ENCODE data around the gene PCBP1.

DNA sequence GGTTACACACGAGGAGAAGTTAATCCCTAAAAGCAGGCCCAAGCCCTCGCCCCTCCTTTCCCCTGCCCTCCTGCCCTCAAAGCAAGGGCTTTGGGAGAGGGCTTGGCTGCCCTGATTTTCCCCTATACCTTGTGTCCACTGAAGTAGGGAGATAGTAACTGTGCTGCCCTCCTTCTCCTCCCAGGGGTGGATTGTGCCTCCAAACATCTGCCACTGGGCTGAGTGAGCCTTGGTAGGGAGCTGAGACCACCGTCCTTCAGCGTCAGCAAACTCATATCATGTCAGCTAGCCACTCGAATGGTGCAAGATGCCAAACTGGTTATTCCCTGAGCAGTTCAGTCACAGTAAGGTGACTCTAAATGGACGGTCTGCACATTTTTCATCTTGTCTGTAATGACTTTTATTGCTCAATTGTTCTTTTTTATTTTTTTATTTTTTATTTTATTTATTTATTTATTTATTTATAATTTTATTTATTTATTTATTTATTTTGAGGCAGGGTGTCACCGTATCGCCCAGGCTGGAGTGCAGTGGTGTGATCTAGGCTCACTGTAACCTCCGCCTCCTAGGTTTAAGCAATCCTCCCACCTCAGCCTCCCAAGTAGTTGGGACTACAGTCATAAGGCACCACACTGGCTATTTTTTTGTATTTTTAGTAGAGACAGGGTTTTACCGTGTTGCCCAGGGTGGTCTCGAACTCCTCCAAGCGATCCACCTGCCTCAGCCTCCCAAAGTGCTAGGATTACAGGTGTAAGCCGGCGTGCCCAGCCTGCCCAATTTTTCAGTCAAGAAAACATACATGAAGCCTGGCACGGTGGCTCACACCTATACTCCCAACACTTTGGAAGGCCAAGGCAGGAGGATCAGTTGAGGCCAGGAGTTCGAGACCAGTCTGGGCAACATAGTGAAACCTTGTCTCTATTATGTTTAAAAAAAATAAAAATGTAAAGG, 8.7 kb downstream of the PCBP1 start:
- TF ChIP-seq POLR2A (IDR thresholded peaks at IDR 0.05; ENCODE audit: low read length): no peak
- TF ChIP-seq GATA1 (IDR thresholded peaks at IDR 0.05; ENCODE audit: low read depth, low read length): no peak

Data from erythroblast (primary cell).